HPDE6-E6E7 (cell line): ENCODE measurements around the gene IGFBP2.

Experiments used
- DNase-seq: peaks from one replicate; pipeline ENCODE4 v3.0.0; 2011; ENCODE audit warnings: missing footprints; ENCODE audit errors: extremely low spot score

IGFBP2 gene

DNA sequence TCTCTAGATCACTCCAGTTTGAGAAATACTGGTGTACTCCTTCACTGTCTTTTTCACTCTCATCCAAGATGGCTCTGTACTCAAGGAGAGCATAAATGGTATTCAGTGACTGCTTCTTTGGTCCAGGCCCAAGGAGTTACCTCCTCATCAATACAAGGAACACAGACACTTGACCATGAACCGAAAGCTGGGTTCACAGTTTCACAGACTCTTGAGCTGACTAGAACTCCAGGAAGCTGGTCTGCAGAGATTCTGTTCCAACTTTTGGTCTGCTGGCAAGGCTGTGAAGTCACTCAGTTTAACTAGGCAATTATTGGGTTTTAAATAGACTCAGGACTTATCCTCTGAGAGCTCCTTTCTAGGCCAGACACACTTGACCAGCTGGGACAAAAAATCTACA lies 69.5 kb downstream of the IGFBP2 start:
- DNase-seq = no peak

DNA sequence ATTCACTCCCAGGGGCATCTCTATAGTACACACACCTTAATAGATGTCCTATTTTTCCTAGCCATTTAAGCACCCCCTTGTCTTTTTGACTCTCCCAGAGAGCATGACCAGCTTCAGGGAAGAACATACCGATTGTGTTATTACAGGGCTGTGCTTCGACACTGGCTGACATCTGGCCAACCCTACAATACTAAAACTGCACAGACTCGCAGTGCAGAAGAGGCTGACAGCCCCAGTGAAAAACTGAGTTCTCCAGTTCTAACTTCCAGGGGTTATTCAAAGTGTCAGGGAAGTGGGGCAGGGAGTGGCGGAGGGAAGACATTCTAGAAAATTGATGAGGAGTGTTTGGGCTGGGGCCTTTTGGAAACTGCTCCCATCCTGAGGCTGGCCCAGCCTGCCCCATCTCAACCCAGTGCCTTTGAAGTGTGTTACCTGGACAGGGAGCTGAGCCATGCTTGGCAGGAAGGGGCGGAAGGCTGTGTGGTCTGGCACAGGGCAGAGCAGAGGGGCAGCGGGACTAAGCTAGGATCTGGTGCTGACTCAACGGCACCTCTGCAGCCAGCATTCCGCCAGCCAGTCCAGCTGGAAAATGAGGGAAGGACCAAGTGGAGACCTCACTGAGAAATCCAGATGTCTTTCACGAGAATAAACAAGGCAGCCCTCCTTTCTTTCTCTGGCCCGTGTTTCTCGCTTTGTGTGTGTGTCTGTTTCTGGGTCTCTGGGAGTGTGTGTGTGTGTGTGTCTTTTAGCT lies 77.5 kb downstream of the IGFBP2 start:
- no peak for DNase-seq

GRCh38 chr2:216711348-216711747 lies 78.1 kb downstream of the IGFBP2 start:
- no peak for DNase-seq

- DNase-seq = peak; percentile 94
Observed at GRCh38 chr2:216713691-216714336, 80.6 kb downstream of the IGFBP2 start.
